ENCODE results near the gene TSPAN9. TPM values are rescaled to one million over a fixed set of nuclear protein-coding genes. Genes with fewer than 3 reads are reported as not detected.

The TSPAN9 gene
- total RNA-seq, 1 experiment from 2014 or later = 13.2 TPM

DNA sequence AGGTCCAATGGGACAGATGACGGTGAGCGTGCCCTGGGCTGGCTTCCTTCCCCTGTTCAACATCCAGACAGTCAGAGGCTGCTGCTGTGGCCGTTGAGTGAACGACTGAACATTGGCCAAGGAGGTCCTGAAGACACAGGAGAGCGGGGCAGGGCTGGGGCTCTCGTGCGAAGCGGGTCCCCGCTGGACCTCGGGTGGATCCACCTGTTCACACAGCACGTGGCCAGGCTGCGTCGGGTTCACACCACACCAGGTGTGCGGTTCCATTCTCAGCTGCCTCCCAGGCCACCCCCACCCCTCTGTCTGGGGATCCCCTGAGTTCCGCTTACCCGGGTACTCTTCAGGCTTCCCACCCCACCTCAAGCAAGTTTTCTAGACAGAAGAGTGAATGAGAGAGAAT, 214.8 kb downstream of the TSPAN9 start:
- Histone ChIP-seq H3K27ac (ENCODE audit: low read depth, low read length) (no peak overlapping the region), H3K79me2 (ENCODE audit: insufficient read depth, low read length) (no peaks in the 10 kb centered on the region), H3K36me3 (ENCODE audit: control insufficient read depth in 1 of 2, insufficient read depth in 2 of 2, low read length in 2 of 2) (no peaks in the 10 kb centered on the region), H3K4me2 (ENCODE audit: low read length) (no peak overlapping the region), H4K20me1 (ENCODE audit: insufficient read depth) (no peaks in the 10 kb centered on the region), H3K4me3 (replicated peaks in 1 of 2; ENCODE audit: low read depth in 1 of 2, low read length in 2 of 2) (no peak overlapping the region), H2AFZ (ENCODE audit: low read depth, low read length, poor library complexity, severe bottlenecking) (no peak overlapping the region), H3K9me3 (ENCODE audit: control insufficient read depth in 1 of 2, insufficient read depth in 1 of 2, low read depth in 1 of 2, low read length in 2 of 2) (no peaks in the 10 kb centered on the region), H3K4me1 (ENCODE audit: control insufficient read depth in 1 of 2, insufficient read depth in 2 of 2, low read length in 2 of 2) (no peaks in the 10 kb centered on the region), H3K9me2 (ENCODE audit: insufficient read depth) (no peaks in the 10 kb centered on the region), H3K27me3 (ENCODE audit: insufficient read depth, low read length) (no peaks in the 10 kb centered on the region), H3K9ac (ENCODE audit: low read length) (no peak overlapping the region)
- no peak for DNase-seq (ENCODE audit: low read depth, low spot score)
- no peak for TF ChIP-seq ELF1 (IDR thresholded peaks at IDR 0.05; ENCODE audit: borderline replicate concordance, low read depth)
- no peak for TF ChIP-seq POLR2AphosphoS5 (IDR thresholded peaks at IDR 0.05; ENCODE audit: low read depth, low read length)
- TF ChIP-seq, protein P1, sequence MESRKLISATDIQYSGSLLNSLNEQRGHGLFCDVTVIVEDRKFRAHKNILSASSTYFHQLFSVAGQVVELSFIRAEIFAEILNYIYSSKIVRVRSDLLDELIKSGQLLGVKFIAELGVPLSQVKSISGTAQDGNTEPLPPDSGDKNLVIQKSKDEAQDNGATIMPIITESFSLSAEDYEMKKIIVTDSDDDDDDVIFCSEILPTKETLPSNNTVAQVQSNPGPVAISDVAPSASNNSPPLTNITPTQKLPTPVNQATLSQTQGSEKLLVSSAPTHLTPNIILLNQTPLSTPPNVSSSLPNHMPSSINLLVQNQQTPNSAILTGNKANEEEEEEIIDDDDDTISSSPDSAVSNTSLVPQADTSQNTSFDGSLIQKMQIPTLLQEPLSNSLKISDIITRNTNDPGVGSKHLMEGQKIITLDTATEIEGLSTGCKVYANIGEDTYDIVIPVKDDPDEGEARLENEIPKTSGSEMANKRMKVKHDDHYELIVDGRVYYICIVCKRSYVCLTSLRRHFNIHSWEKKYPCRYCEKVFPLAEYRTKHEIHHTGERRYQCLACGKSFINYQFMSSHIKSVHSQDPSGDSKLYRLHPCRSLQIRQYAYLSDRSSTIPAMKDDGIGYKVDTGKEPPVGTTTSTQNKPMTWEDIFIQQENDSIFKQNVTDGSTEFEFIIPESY (IDR thresholded peaks at IDR 0.05; ENCODE audit: extremely low read depth, insufficient replicate concordance, low read length) = no peak
- no peak for TF ChIP-seq EZH2 (IDR thresholded peaks at IDR 0.05)
- TF ChIP-seq EGR1 (IDR thresholded peaks at IDR 0.05; ENCODE audit: low read depth) = no peak
- TF ChIP-seq CEBPB (IDR thresholded peaks at IDR 0.05; ENCODE audit: low read depth) = no peak
- TF ChIP-seq SRF (IDR thresholded peaks at IDR 0.05; ENCODE audit: low read depth) = no peak
- TF ChIP-seq RAD21 (IDR thresholded peaks at IDR 0.05; ENCODE audit: low read depth) = no peak
- TF ChIP-seq SP1 (IDR thresholded peaks at IDR 0.05; ENCODE audit: low read depth) = no peak
- TF ChIP-seq SIN3A (IDR thresholded peaks at IDR 0.05; ENCODE audit: low read depth) = no peak
- ChIA-PET CTCF (interaction anchor here (3.1 kb wide), 1 partner anchor 8 kb away, joined by 15 read pairs; no protein-coding TSS in a partner anchor), POLR2A (no interaction called here), RAD21 (ENCODE audit: low non-redundant PET in 1 of 2, low total read pairs in 2 of 2, uncharacterized antibody in 2 of 2, unreplicated experiment in 2 of 2) (no interaction called here)
- intact Hi-C loops (cut with micrococcal nuclease) = no loop called here
- no TSS peak for BruUV-seq (replicated peaks)
- no peak for ATAC-seq

All from HCT116 (cell line).